Heart left ventricle (tissue), 16 donors: ENCODE results near the gene TRIM29. TPM values are rescaled to one million over a fixed set of nuclear protein-coding genes. Genes with fewer than 3 reads are reported as not detected.

ENCODE experiments used
- ATAC-seq, 4 donors: fragments of 200-7000 bp; cut with Tn5 transposase; one replicate each; pipeline ENCODE4 v1.9.1; 2020 to 2022; ENCODE audit warnings: moderate library complexity in 4 of 4, mild to moderate bottlenecking in 3 of 4, moderate number of reproducible peaks in 1 of 4
- DNase-seq, 5 donors: peaks; one replicate each; pipeline ENCODE4 v3.0.0-alpha.2; 2020
- H3K27ac ChIP-seq, 12 donors: fragments of 200-600 bp; sonication (generic) in 4 of 12; one replicate each; pipeline versions ENCODE4 v1.5.0 to v1.8.0; 2016 to 2022; ENCODE audit warnings: mild to moderate bottlenecking in 2 of 12
- H3K27me3 ChIP-seq, 9 donors: fragments of 200-600 bp; sonication (generic) in 2 of 9; one replicate each; pipeline versions ENCODE4 v1.5.1 to v1.8.0; 2016 to 2022; ENCODE audit warnings: mild to moderate bottlenecking in 3 of 9
- H3K36me3 ChIP-seq, 9 donors: fragments of 200-600 bp; sonication (generic) in 2 of 9; one replicate each; pipeline versions ENCODE4 v1.5.0 to v1.8.0; 2018 to 2022; ENCODE audit warnings: mild to moderate bottlenecking in 2 of 9
- H3K4me1 ChIP-seq, 12 donors: fragments of 200-600 bp; sonication (generic) in 4 of 12; one replicate each; pipeline versions ENCODE4 v1.5.0 to v1.8.0; 2016 to 2022; ENCODE audit warnings: mild to moderate bottlenecking in 3 of 12
- H3K4me3 ChIP-seq, 12 donors: fragments of 200-600 bp; sonication (generic) in 4 of 12; one replicate each; pipeline versions ENCODE4 v1.5.0 to v1.8.0; 2017 to 2022; ENCODE audit warnings: mild to moderate bottlenecking in 9 of 12, moderate library complexity in 4 of 12
- H3K9me3 ChIP-seq, 12 donors: fragments of 200-600 bp; sonication (generic) in 4 of 12; one replicate each; pipeline versions ENCODE4 v1.5.0 to v1.8.0; 2016 to 2022; ENCODE audit warnings: mild to moderate bottlenecking in 1 of 12
- POLR2A ChIP-seq, 2 donors: fragments of 450-650 bp; IDR thresholded peaks; one replicate each; pipeline ENCODE4 v1.6.1; 2017; ENCODE audit warnings: antibody characterized with exemption in 2 of 2, mild to moderate bottlenecking in 2 of 2, moderate library complexity in 2 of 2
- WGBS, 4 donors: extraction: QIAGEN DNeasy Blood & Tissue Kit in 2 of 4; methylation state at CpG; one replicate each; pipeline versions ENCODE4 v1.1.5 to v1.1.7; 2013 to 2018; 5-methylcytosine and 5-hydroxymethylcytosine counted together
- intact Hi-C, 10 donors: fragments of 100-400 bp; cut with DNase I; formaldehyde crosslinking; loops; one replicate each; pipeline versions ENCODE4 v1.11.1 to v1.14.2; 2022
- polyA plus RNA-seq, 2 donors: library from polyadenylated mRNA; stranded (reverse); fragments of 200-250 nt; gene quantifications; one replicate each; pipeline ENCODE4 v1.2.3, GENCODE V29; 2013
- total RNA-seq, 9 donors: library from RNA; depleted of rRNA in 2 of 9; stranded (reverse); fragments of >200 nt in 2 of 9; fragmentation: NEBNext Ultra II Directional in 3 of 9; extraction: Animal tissue kit (Norgen Biotek cat#: 25700) in 3 of 9; gene quantifications; one replicate each; pipeline versions ENCODE4 v1.1.0 to v1.2.4, GENCODE V29; 2016 to 2023
- TF ChIP-seq, protein P1 (sequence below), 12 donors: fragments of 200-600 bp; sonication (generic) in 4 of 12; IDR thresholded peaks; one replicate each; pipeline versions ENCODE4 v1.5.0 to v1.8.0; 2018 to 2022; ENCODE audit warnings: antibody characterized with exemption in 12 of 12, mild to moderate bottlenecking in 5 of 12
- donor health status: ischemic (EF 13 %, LVEDD 7.1; RV severe dilation, severe dysfunction).
- donor health status: healthy with polysubstance abuse.
- donor health status: DM: no; HTN: yes; CAD: no.
- donor health status: DM: no; HTN: no; CAD: no.
- donor health status: ischemic (EF 25% LVEDD 6.9; RV normal size, moderate dysfunction).
- donor health status: ischemic (EF 25% LVEDD 5.7; RV mildly dilated, moderate dysfunction).
- donor health status: healthy.
- donor health status: DM: yes; HTN: yes; CAD: no.
- donor health status: ischemic (EF 35%, LVEDD 5.7; RV mildly dilated, moderate dysfunction).
- donor health status: nonischemic (EF 11% LVEDD 7.7; RV severe dilation, severe dysfunction).
- donor health status: DM: yes; HTN: yes; CAD: no.
- donor health status: PGD.
- donor health status: ischemic (EF 29% LVEDD 5.4; RV normal size, mild dysfunction).
- donor health status: nonischemic (EF 23%, LVEDD 6.1; RV moderate dilation, normal function).

Gene TRIM29
- total and polyA plus RNA-seq, 11 donors: 0.14 to 6.4 (median 0.56) TPM; not detected in 8

GRCh38 chr11:120130176-120130980 is 7.5 kb downstream of the TRIM29 start:
- H3K9me3 ChIP-seq: no peaks in the 10 kb centered on the region
- DNase-seq (peak in 2 of 5 donors; percentile 4 to 36), ATAC-seq (peak in 1 of 4 donors; percentile 8)
- 85 to 89% (median 88%) methylated on average over 6 to 8 of the region's 8 CpGs for WGBS, 4 donors
- H3K27me3 ChIP-seq: no peaks in the 10 kb centered on the region
- TF ChIP-seq, protein P1, sequence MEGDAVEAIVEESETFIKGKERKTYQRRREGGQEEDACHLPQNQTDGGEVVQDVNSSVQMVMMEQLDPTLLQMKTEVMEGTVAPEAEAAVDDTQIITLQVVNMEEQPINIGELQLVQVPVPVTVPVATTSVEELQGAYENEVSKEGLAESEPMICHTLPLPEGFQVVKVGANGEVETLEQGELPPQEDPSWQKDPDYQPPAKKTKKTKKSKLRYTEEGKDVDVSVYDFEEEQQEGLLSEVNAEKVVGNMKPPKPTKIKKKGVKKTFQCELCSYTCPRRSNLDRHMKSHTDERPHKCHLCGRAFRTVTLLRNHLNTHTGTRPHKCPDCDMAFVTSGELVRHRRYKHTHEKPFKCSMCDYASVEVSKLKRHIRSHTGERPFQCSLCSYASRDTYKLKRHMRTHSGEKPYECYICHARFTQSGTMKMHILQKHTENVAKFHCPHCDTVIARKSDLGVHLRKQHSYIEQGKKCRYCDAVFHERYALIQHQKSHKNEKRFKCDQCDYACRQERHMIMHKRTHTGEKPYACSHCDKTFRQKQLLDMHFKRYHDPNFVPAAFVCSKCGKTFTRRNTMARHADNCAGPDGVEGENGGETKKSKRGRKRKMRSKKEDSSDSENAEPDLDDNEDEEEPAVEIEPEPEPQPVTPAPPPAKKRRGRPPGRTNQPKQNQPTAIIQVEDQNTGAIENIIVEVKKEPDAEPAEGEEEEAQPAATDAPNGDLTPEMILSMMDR (IDR thresholded peaks at IDR 0.05): no peak
- TF ChIP-seq POLR2A (IDR thresholded peaks at IDR 0.05): no peak
- H3K36me3 ChIP-seq: no peaks in the 10 kb centered on the region
- intact Hi-C loops: no loop called here
- H3K4me3 ChIP-seq: no peak overlapping the region
- H3K4me1 ChIP-seq: no peaks in the 10 kb centered on the region
- no peak overlapping the region for H3K27ac ChIP-seq

- H3K36me3 ChIP-seq: no peaks in the 10 kb centered on the region
- 76 to 88% (median 81%) methylated on average over 9 of the region's 9 CpGs for WGBS, 4 donors
- no peaks in the 10 kb centered on the region for H3K27me3 ChIP-seq
- H3K4me1 ChIP-seq: no peaks in the 10 kb centered on the region
- ATAC-seq: no peak
- no peak overlapping the region for H3K4me3 ChIP-seq
- intact Hi-C loops: no loop called here
- no peak overlapping the region for H3K27ac ChIP-seq
- H3K9me3 ChIP-seq: no peaks in the 10 kb centered on the region
- TF ChIP-seq POLR2A (IDR thresholded peaks at IDR 0.05): no peak
- TF ChIP-seq, protein P1 (IDR thresholded peaks at IDR 0.05): no peak
- DNase-seq: peak in 2 of 5 donors; percentile 15 to 28
These were observed 8.3 kb downstream of the TRIM29 start for GRCh38 chr11:120129570-120129969.

- H3K27ac ChIP-seq: peak overlapping the region in 1 of 12 donors; percentile 61
- DNase-seq: peak in 2 of 5 donors; percentile 11 to 14
- H3K27me3 ChIP-seq: no peaks in the 10 kb centered on the region
- ATAC-seq: peak in 1 of 4 donors; percentile 33
- no peak overlapping the region for H3K4me3 ChIP-seq
- TF ChIP-seq, protein P1 (IDR thresholded peaks at IDR 0.05): no peak
- no peak for TF ChIP-seq POLR2A (IDR thresholded peaks at IDR 0.05)
- WGBS, 4 donors: 77 to 88% (median 80%) methylated on average over 14 of the region's 14 CpGs
- intact Hi-C loops: no loop called here
- no peaks in the 10 kb centered on the region for H3K9me3 ChIP-seq
- H3K36me3 ChIP-seq: no peaks in the 10 kb centered on the region
- H3K4me1 ChIP-seq: no peaks in the 10 kb centered on the region
These were observed 9.4 kb downstream of the TRIM29 start for GRCh38 chr11:120128392-120129119.

DNA sequence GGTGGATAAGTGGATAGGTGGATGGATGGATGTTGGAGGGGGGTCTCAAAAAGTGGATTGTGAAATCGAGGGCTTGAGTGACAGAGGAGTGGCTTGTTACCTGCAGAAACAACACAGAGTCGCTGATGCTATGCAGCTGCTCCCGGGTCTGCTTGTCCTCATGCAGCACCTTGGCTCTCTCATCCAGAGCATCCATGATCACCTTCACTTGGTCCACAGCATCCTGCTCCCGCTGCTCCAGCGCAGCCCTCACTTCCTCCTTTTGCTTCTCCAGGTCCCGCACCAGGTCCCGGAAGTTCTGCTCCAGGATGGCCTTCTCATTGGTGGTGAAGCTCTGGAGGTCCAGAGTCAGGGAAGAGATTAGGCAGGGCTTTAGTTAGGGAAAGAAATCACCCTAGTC is 10.7 kb downstream of the TRIM29 start:
- intact Hi-C loops: no loop called here
- no peaks in the 10 kb centered on the region for H3K27me3 ChIP-seq

More for the DNA sequence above, 10.7 kb downstream of the TRIM29 start:
- WGBS, 4 donors: 83 to 88% (median 85%) methylated on average over 7 of the region's 7 CpGs
- no peak for TF ChIP-seq POLR2A (IDR thresholded peaks at IDR 0.05)
- TF ChIP-seq, protein P1 (IDR thresholded peaks at IDR 0.05): no peak
- ATAC-seq (no peak), DNase-seq (peak in 1 of 5 donors; percentile 33)
- Histone ChIP-seq H3K4me3 (no peak overlapping the region), H3K27ac (no peak overlapping the region), H3K9me3 (no peaks in the 10 kb centered on the region), H3K36me3 (no peaks in the 10 kb centered on the region), H3K4me1 (no peaks in the 10 kb centered on the region)
